Osteoblast (primary cell): ENCODE data around the gene HARS1. TPM values are rescaled to one million over a fixed set of nuclear protein-coding genes. Genes with fewer than 3 reads are reported as not detected.

Source experiments
- DNase-seq: peaks from one replicate; pipeline ENCODE4 v3.0.0; 2011; ENCODE audit warnings: low spot score, mixed read lengths; ENCODE audit not compliant: insufficient read length; ENCODE audit errors: missing footprints
- H2AFZ ChIP-seq: 2 replicates; pipeline ENCODE4 v1.6.0; 2011; ENCODE audit warnings: mild to moderate bottlenecking, low read length
- H3K27ac ChIP-seq: 2 replicates; pipeline ENCODE4 v1.5.1; 2011; ENCODE audit warnings: mild to moderate bottlenecking, low read depth, low read length, moderate library complexity
- H3K27me3 ChIP-seq: 2 replicates; pipeline ENCODE4 v1.6.0; 2012; ENCODE audit warnings: mild to moderate bottlenecking, control low read depth, inconsistent platforms, low read length, moderate library complexity; ENCODE audit not compliant: insufficient read depth
- H3K36me3 ChIP-seq: 2 replicates; pipeline ENCODE4 v1.5.1; 2011; ENCODE audit warnings: mild to moderate bottlenecking, low read length, control low read depth, moderate library complexity; ENCODE audit not compliant: insufficient read depth
- H3K4me1 ChIP-seq: 2 replicates; pipeline ENCODE4 v1.5.1; 2011; ENCODE audit warnings: mild to moderate bottlenecking, low read length, control low read depth, moderate library complexity; ENCODE audit not compliant: insufficient read depth
- H3K4me2 ChIP-seq: 2 replicates; pipeline ENCODE4 v1.6.0; 2011; ENCODE audit warnings: mild to moderate bottlenecking, low read length; ENCODE audit not compliant: insufficient read depth
- H3K4me3 ChIP-seq: fragments of 200-600 bp; sonication (generic); 3 replicates; pipeline ENCODE4 v1.5.1; 2012; ENCODE audit warnings: mild to moderate bottlenecking, low read length, inconsistent platforms; ENCODE audit not compliant: insufficient read depth
- H3K79me2 ChIP-seq: 2 replicates; pipeline ENCODE4 v1.6.0; 2012; ENCODE audit warnings: mild to moderate bottlenecking, low read length, control low read depth, inconsistent platforms; ENCODE audit not compliant: insufficient read depth
- H3K9me3 ChIP-seq: 2 replicates; pipeline ENCODE4 v1.5.1; 2011; ENCODE audit warnings: low read depth, low read length, control low read depth
- H4K20me1 ChIP-seq: 2 replicates; pipeline ENCODE4 v1.6.0; 2012; ENCODE audit warnings: mild to moderate bottlenecking, low read length, control low read depth; ENCODE audit not compliant: insufficient read depth
- total RNA-seq: library from RNA; depleted of rRNA; stranded (reverse); fragments of >200 nt; gene quantifications from 2 replicates; pipeline ENCODE4 v1.2.3, GENCODE V29; 2012
- TF ChIP-seq, protein P1 (sequence below): IDR thresholded peaks from 2 replicates; pipeline ENCODE4 v1.5.1; 2011; ENCODE audit warnings: mild to moderate bottlenecking, low read depth, low read length, moderate library complexity; ENCODE audit errors: extremely low read depth

The HARS1 gene
- total RNA-seq, 1 donor: 41.6 TPM

DNA sequence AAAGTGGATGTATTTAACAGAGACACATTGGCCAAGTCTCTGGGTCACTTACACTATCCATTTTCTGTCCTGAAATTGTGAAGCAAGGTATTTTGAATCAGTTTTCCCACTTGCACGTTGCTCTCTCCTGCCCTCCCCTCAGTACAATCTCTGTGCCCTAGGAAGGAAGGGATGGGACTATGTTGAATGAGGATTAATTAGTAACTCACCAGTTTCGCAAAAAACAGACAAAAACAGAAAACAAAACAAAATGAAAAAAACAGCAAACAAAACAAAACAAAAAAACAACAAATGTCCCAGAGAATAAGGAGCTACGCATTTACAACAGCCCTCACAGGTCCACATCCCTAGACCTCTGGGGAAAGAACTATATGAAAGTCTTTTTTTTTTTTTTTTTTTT is 57.1 kb downstream of the HARS1 start:
- Histone ChIP-seq H3K27ac (no peak overlapping the region), H2AFZ (no peak overlapping the region), H3K4me2 (no peak overlapping the region), H3K4me1 (peaks cover 33% of the 10 kb centered on the region), H3K9me3 (no peaks in the 10 kb centered on the region), H4K20me1 (no peaks in the 10 kb centered on the region), H3K27me3 (peaks cover 7% of the 10 kb centered on the region), H3K36me3 (no peaks in the 10 kb centered on the region), H3K4me3 (no peak overlapping the region), H3K79me2 (no peaks in the 10 kb centered on the region)
- no peak for DNase-seq
- TF ChIP-seq, protein P1, sequence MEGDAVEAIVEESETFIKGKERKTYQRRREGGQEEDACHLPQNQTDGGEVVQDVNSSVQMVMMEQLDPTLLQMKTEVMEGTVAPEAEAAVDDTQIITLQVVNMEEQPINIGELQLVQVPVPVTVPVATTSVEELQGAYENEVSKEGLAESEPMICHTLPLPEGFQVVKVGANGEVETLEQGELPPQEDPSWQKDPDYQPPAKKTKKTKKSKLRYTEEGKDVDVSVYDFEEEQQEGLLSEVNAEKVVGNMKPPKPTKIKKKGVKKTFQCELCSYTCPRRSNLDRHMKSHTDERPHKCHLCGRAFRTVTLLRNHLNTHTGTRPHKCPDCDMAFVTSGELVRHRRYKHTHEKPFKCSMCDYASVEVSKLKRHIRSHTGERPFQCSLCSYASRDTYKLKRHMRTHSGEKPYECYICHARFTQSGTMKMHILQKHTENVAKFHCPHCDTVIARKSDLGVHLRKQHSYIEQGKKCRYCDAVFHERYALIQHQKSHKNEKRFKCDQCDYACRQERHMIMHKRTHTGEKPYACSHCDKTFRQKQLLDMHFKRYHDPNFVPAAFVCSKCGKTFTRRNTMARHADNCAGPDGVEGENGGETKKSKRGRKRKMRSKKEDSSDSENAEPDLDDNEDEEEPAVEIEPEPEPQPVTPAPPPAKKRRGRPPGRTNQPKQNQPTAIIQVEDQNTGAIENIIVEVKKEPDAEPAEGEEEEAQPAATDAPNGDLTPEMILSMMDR: no peak

DNA sequence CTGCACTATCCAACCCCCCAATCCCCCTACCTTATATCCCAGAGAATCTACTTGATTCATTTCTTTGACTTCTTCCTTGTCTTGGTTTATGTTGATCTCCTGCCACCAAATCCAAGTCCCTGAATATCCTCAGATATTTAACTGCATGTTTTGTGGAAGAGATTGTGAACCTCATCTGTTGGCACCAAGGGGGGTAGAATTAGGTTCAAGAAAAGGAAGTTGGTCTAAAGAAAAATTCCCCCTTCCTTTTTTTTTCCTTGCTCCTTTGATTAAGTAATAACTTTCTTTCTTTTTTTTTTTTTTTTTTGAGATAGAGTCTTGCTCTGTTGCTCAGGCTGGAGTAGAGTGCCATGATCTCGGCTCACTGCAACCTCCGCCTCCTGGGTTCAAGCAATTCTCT is 57.7 kb downstream of the HARS1 start:
- Histone ChIP-seq H2AFZ (no peak overlapping the region), H3K4me1 (peaks cover 28% of the 10 kb centered on the region), H4K20me1 (no peaks in the 10 kb centered on the region), H3K4me3 (peak overlapping the region; percentile 72), H3K27me3 (peaks cover 7% of the 10 kb centered on the region), H3K27ac (no peak overlapping the region), H3K79me2 (no peaks in the 10 kb centered on the region), H3K4me2 (peak overlapping the region; percentile 92), H3K9me3 (no peaks in the 10 kb centered on the region), H3K36me3 (no peaks in the 10 kb centered on the region)
- DNase-seq: no peak
- TF ChIP-seq, protein P1: no peak

DNA sequence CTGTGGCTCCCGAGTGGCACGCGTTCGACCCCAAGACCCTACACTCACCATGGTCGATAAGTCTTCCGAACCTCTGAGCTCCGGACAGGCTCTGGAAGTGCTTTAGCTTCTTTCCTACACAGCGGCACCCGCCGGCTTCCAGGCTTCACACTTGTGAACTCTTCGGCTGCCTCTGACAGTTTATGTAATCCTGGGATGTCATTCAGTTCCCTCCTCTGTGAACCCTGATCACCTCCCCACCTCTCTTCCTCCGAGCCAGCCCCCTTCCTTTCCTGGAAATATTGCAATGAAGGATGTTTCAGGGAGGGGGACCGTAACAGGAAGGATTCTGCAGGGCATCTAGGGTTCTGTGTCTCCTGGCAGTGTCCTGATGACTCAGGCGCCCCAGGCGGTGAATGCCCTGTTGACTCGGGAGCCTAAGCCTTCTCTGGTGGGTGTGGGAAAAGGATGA is 58.1 kb downstream of the HARS1 start, which contains the start of gene CD14:
TSS of gene CD14 (minus strand) at position 155 of the 451 bp plus-strand sequence. CDS start at position 51, 104 bp downstream.
- H3K27ac ChIP-seq: peak within 1 kb of the TSS; percentile 15
- H3K79me2 ChIP-seq: no peaks in the 10 kb centered on the region
- TF ChIP-seq, protein P1: peak; percentile 2
- peaks cover 7% of the 10 kb centered on the region for H3K27me3 ChIP-seq
- H3K4me1 ChIP-seq: peaks cover 28% of the 10 kb centered on the region
- peak within 1 kb of the TSS; percentile 72 for H3K4me3 ChIP-seq
- no peaks in the 10 kb centered on the region for H3K9me3 ChIP-seq
- H4K20me1 ChIP-seq: no peaks in the 10 kb centered on the region
- no peaks in the 10 kb centered on the region for H3K36me3 ChIP-seq
- peak within 1 kb of the TSS; percentile 97 for H2AFZ ChIP-seq
- peak; percentile 78 for DNase-seq
- peak within 1 kb of the TSS; percentile 92 for H3K4me2 ChIP-seq

DNA sequence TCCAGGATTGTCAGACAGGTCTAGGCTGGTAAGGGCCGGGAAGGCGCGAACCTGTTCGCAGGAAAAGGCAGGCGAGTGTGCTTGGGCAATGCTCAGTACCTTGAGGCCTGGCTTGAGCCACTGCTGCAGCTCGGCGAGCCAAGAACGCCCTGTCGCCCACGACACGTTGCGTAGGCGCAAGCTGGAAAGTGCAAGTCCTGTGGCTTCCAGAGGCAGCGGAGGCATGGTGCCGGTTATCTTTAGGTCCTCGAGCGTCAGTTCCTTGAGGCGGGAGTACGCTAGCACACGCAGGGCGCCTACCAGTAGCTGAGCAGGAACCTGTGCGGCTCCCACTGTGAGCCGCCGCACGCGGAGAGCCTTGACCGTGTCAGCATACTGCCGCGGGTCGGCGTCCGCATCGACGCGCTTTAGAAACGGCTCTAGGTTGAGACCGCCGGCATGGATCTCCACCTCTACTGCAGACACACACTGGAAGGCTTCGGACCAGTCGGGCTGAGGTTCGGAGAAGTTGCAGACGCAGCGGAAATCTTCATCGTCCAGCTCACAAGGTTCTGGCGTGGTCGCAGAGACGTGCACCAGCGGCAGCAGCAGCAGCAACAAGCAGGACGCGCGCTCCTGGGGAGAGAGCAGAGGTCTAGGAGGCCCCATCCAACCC is 58.7 kb downstream of the HARS1 start:
- H4K20me1 ChIP-seq: no peaks in the 10 kb centered on the region
- TF ChIP-seq, protein P1: no peak
- H3K27ac ChIP-seq: peak overlapping the region; percentile 15

More for the DNA sequence above, 58.7 kb downstream of the HARS1 start:
- H3K4me2 ChIP-seq: peak overlapping the region; percentile 92
- peak overlapping the region; percentile 97 for H2AFZ ChIP-seq
- H3K27me3 ChIP-seq: peaks cover 7% of the 10 kb centered on the region
- peaks cover 28% of the 10 kb centered on the region for H3K4me1 ChIP-seq
- no peaks in the 10 kb centered on the region for H3K79me2 ChIP-seq
- DNase-seq: peak; percentile 85
- no peaks in the 10 kb centered on the region for H3K9me3 ChIP-seq
- peak overlapping the region; percentile 72 for H3K4me3 ChIP-seq
- H3K36me3 ChIP-seq: no peaks in the 10 kb centered on the region
